HepG2 (cell line): ENCODE measurements around the gene TIFAB. TPM values are rescaled to one million over a fixed set of nuclear protein-coding genes. Genes with fewer than 3 reads are reported as not detected.

Experiments
- TMF1 ChIP-seq: sonication (generic); formaldehyde crosslinking; IDR thresholded peaks from 2 replicates; pipeline ENCODE4 v1.8.1; 2022; ENCODE audit warnings: low read depth, missing genetic modification reagents
- ZEB1 ChIP-seq: IDR thresholded peaks from 2 replicates; pipeline ENCODE4 v1.6.1; 2012; ENCODE audit warnings: mild to moderate bottlenecking, low read depth, inconsistent platforms; ENCODE audit not compliant: insufficient replicate concordance
- ZNF207 ChIP-seq: fragments of 450-650 bp; IDR thresholded peaks from 2 replicates; pipeline ENCODE4 v1.6.1; 2016; ENCODE audit warnings: antibody characterized with exemption, borderline replicate concordance
- ZNF563 ChIP-seq: sonication (generic); formaldehyde crosslinking; IDR thresholded peaks from 2 replicates; pipeline ENCODE4 v1.8.0; 2022; ENCODE audit warnings: mild to moderate bottlenecking, moderate library complexity, missing genetic modification reagents
- ZNF781 ChIP-seq: sonication (generic); formaldehyde crosslinking; IDR thresholded peaks from 2 replicates; pipeline ENCODE4 v1.5.1; 2020; ENCODE audit warnings: borderline replicate concordance, mild to moderate bottlenecking, missing genetic modification reagents; ENCODE audit errors: not compliant biosample characterization
- polyA plus RNA-seq, 8 experiments: library from polyadenylated mRNA; depleted of rRNA in 3 of 8; stranded (reverse) in 7 of 8; unstranded in 1 of 8; fragments of >200 nt; fragmentation: Illumina TruSeq in 4 of 8; extraction: Trizol in 4 of 8; gene quantifications; 2 replicates each; pipeline versions ENCODE4 v1.2.1 to v1.2.3, GENCODE V29; 2011 to 2016; ENCODE audit warnings: low read depth in 4 of 8, missing spikeins in 1 of 8, mixed read lengths in 1 of 8; ENCODE audit not compliant: insufficient read depth in 1 of 8
- total RNA-seq, 5 experiments: library from RNA; depleted of rRNA; stranded (reverse); fragments of >200 nt; fragmentation: Illumina TruSeq; extraction: Trizol; gene quantifications; 2 replicates each; pipeline ENCODE4 v1.2.3, GENCODE V29; 2016; ENCODE audit warnings: low read depth in 1 of 5
- TF ChIP-seq, protein P1 (sequence below), 2 experiments: sonication (generic) in 1 of 2; formaldehyde crosslinking in 1 of 2; IDR thresholded peaks; 2 replicates each; pipeline versions ENCODE4 v1.6.1 to v1.9.0; 2014 to 2022; ENCODE audit warnings: antibody characterized with exemption in 1 of 2, borderline replicate concordance in 1 of 2, inconsistent platforms in 1 of 2, low read depth in 1 of 2, missing genetic modification reagents in 1 of 2
- TF ChIP-seq, protein P2 (sequence below): sonication (generic); formaldehyde crosslinking; IDR thresholded peaks from 2 replicates; pipeline ENCODE4 v1.4.0; 2020; ENCODE audit warnings: mild to moderate bottlenecking, missing genetic modification reagents

Gene TIFAB
- total and polyA plus RNA-seq, 2 of the 13 experiments (the other 11 are each of a cell fraction or from before 2014, with no cell fraction given): not detected

DNA sequence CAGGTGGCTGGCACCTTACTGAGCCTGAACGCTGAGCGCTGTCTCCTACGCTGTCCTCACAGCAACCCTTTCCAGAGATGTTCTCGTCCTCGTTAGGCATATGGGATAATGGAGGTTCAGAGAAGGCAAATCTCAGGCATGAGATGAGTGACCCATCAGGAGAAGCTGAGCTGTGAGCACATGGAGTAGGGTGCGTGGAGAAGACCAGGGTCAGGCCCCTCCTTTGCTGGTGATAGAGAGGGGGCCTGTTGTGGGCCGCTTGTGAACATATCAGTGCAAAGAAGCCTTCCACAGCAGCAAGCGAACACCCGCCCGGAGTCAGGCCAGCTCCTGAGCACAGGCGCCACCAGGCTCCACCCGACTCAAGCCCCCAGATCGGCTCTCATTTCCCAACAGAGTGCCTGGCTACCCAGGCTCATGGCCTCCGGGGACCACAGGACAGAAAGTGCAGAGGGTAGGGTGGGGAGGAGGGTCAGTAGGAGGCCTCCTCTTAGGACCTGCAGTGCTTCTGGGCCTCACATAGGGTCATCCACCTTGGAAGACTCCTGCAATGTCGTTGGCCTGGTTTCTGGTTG lies 15.0 kb upstream of the TIFAB start (continued):
- TF ChIP-seq, protein P1, sequence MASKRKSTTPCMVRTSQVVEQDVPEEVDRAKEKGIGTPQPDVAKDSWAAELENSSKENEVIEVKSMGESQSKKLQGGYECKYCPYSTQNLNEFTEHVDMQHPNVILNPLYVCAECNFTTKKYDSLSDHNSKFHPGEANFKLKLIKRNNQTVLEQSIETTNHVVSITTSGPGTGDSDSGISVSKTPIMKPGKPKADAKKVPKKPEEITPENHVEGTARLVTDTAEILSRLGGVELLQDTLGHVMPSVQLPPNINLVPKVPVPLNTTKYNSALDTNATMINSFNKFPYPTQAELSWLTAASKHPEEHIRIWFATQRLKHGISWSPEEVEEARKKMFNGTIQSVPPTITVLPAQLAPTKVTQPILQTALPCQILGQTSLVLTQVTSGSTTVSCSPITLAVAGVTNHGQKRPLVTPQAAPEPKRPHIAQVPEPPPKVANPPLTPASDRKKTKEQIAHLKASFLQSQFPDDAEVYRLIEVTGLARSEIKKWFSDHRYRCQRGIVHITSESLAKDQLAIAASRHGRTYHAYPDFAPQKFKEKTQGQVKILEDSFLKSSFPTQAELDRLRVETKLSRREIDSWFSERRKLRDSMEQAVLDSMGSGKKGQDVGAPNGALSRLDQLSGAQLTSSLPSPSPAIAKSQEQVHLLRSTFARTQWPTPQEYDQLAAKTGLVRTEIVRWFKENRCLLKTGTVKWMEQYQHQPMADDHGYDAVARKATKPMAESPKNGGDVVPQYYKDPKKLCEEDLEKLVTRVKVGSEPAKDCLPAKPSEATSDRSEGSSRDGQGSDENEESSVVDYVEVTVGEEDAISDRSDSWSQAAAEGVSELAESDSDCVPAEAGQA (IDR thresholded peaks at IDR 0.05; ENCODE audit: low read depth): no peak
- TF ChIP-seq, protein P1 (CRISPR knock-in tag; IDR thresholded peaks at IDR 0.05; ENCODE audit: borderline replicate concordance): no peak
- TF ChIP-seq ZNF781 (CRISPR knock-in tag): no peak
- TF ChIP-seq TMF1: no peak
- no peak for TF ChIP-seq ZNF207
- no peak for TF ChIP-seq ZEB1
- TF ChIP-seq, protein P2, sequence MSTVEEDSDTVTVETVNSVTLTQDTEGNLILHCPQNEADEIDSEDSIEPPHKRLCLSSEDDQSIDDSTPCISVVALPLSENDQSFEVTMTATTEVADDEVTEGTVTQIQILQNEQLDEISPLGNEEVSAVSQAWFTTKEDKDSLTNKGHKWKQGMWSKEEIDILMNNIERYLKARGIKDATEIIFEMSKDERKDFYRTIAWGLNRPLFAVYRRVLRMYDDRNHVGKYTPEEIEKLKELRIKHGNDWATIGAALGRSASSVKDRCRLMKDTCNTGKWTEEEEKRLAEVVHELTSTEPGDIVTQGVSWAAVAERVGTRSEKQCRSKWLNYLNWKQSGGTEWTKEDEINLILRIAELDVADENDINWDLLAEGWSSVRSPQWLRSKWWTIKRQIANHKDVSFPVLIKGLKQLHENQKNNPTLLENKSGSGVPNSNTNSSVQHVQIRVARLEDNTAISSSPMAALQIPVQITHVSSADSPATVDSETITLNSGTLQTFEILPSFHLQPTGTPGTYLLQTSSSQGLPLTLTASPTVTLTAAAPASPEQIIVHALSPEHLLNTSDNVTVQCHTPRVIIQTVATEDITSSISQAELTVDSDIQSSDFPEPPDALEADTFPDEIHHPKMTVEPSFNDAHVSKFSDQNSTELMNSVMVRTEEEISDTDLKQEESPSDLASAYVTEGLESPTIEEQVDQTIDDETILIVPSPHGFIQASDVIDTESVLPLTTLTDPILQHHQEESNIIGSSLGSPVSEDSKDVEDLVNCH (CRISPR knock-in tag): no peak
- no peak for TF ChIP-seq ZNF563
